NCI-H69 (cell line): ENCODE results near the gene P2RY6.

ENCODE experiments used
- DNase-seq: peaks from one replicate; lab custom pipeline; 2025; lab: John Stamatoyannopoulos, UW

The P2RY6 gene

GRCh38 chr11:73296501-73297230 is 24.5 kb downstream of the P2RY6 start:
- DNase-seq = no peak

- DNase-seq = no peak
Measured at GRCh38 chr11:73297231-73297590, 25.1 kb downstream of the P2RY6 start.

GRCh38 chr11:73297702-73298101 is 25.6 kb downstream of the P2RY6 start:
- no peak for DNase-seq

DNA sequence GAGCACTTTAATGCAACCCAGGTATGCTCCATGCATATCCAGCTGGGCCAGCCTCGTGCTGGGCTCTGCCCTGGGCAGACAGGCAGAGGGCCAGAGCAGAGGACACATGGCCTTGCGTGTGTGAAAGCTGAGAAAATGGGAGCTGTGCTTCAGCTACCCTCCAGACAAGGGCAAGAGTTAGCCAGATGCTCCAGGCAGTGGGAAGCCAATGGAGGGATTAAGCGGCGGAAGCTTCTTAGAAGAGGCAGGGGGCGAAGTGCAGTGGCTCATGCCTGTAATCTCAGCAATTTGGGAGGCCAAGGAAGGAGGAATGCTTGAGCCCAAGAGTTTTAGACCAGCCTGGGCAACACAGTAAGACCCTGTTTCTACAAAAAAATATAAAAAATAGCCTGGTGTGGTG is 26.1 kb downstream of the P2RY6 start:
- DNase-seq = no peak

- no peak for DNase-seq
Measured at GRCh38 chr11:73299751-73300150, 27.6 kb downstream of the P2RY6 start.

DNA sequence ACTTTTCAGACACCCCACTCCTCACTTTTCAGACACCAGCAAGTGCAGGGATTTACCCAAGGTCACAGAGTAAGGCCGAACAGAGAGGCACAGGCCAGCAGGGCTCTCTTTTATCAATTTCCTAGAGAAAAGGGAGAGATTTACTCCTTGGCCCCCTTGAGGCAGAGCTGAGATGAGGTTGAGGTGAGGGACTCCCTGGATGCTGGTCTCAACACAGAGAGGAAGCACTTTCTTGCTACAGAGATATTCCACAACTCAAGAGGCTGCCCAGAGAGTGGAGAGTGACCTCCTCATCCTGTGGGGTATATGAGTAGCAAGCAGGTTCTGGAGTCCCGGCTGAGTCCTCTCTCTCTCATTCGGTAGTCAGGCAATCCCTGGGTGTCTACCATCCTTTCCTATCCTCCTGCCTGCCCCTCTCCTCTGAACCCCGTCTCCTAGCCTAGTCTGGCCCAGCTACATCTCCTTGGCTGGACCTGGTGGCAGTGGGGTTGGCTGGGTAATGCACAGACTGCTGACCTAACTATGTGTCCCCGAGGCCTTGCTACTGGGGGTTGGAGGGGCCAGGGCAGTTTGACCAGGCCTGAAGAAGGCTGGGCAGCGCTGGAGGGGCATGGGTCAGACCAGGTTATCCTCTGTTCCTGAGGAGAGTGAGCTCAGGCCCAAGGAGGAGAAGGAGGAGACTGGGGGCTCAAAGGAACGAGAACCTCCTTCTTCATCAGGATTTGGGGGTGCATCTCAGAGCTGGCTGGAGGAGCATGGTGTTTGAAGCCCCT is 34.1 kb downstream of the P2RY6 start:
- DNase-seq = no peak

- peak; percentile 83 for DNase-seq
Measured at GRCh38 chr11:73306977-73307322, 34.8 kb downstream of the P2RY6 start.

DNA sequence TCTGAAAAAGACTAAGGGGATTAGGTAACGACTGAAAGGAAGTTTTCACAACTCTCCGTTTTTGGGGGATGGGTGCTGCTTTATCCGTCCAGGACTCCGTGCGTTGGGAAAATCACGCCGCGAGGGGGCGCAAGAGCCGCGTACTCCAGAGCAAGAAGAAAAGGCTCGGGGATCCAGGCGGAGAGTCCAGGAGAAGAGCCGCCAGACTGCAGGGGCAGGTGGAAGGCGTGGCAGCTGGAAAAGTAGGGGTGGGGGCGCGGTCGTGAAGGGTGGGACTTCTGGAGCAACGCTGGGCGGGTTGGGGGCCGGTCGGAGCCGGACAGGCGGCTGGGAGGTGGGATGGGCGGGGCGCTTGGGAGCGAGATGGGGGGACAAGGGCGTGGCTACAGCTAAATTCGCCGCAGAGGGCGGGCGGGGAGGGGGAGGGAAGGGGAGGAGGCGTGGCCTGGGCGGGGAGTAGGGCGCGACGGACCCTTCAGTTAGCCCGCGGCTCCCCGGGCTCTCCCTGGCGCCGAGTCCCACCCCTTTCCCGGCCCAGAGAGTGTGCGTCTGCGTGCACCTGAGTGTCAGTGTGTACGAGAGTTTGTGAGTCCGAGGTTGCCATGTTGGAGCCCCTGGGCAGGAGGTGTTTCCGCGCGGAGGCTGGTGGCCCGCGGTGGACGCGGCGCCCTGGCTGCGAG is 35.3 kb downstream of the P2RY6 start:
- peak; percentile 99 for DNase-seq

DNA sequence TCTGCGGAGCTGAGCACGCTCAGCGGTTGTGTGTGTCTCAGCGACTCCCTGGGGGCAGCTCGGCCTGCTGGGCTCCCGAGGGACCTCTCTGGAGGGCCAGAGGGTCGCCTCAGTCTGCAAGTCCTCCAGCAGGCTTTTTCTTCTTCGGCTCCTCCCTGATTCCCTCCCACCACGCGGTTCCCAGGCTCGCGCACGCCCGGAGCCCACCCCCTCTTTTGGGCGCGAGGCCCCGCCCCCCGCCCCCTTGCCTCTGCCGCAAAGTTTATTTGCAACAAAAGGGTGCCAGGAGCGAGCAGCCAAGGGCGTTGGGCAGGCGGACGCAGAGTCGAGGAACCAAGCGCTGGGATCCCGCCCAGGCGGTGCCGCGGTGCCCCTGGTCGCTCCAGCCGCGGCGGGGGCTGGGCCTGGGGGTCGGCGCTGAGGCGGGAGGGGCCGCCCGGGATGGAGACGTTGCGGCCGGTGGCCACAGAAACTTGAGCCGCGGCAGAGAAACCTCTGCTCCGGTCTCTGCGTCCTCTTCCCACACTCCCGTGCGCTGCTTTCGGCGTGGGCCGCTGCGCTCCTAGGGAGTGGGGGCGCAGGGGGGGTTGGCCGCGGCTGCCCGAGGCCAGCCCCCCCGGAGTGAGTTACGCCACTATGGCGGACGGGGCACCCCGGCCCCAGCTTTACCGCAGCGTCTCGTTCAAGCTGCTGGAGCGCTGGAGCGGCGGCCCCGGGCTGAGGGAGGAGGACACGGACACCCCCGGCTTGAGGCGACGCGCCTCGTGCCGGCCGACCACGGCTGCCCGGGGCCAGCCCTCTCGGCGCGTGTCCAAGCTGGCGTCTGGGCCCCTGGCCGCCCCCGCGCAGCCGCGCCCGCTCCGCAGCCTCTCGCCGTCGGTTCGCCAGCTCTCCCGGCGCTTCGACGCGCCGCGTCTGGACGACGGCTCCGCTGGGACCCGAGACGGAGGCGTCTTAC is 36.1 kb downstream of the P2RY6 start, which contains the start of gene ARHGEF17:
ARHGEF17 (plus strand) TSS at position 274 of the 958 bp plus-strand sequence; CDS start at position 637, 363 bp downstream.
- peak; percentile 94 for DNase-seq

DNA sequence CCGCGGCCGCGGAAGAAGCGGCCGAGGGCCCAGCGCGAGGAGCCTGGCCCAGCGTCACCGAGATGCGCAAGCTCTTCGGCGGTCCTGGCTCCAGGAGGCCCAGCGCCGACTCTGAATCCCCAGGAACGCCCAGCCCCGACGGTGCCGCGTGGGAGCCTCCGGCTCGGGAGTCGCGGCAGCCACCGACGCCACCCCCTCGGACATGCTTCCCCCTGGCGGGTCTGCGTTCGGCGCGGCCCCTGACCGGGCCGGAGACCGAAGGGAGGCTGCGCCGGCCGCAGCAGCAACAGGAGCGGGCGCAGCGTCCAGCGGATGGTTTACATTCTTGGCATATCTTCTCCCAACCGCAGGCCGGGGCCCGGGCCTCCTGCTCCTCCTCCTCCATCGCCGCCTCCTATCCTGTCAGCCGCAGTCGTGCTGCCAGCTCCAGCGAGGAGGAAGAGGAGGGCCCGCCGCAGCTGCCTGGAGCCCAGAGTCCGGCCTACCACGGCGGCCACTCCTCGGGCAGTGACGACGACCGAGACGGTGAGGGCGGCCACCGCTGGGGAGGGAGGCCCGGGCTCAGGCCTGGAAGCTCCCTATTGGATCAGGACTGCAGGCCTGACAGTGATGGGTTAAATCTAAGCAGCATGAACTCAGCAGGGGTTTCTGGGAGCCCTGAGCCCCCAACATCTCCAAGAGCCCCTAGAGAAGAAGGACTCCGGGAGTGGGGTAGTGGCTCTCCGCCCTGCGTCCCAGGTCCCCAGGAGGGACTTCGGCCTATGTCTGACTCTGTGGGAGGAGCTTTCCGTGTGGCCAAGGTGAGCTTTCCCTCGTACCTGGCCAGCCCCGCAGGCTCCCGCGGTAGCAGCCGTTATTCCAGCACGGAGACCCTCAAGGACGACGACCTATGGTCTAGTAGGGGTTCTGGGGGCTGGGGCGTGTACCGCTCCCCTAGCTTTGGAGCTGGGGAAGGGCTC is 37.1 kb downstream of the P2RY6 start:
- no peak for DNase-seq

GRCh38 chr11:73310076-73310475 is 37.9 kb downstream of the P2RY6 start:
- no peak for DNase-seq

GRCh38 chr11:73310661-73311393 is 38.7 kb downstream of the P2RY6 start:
- no peak for DNase-seq

- no peak for DNase-seq
Measured at GRCh38 chr11:73311394-73311869, 39.3 kb downstream of the P2RY6 start.

DNA sequence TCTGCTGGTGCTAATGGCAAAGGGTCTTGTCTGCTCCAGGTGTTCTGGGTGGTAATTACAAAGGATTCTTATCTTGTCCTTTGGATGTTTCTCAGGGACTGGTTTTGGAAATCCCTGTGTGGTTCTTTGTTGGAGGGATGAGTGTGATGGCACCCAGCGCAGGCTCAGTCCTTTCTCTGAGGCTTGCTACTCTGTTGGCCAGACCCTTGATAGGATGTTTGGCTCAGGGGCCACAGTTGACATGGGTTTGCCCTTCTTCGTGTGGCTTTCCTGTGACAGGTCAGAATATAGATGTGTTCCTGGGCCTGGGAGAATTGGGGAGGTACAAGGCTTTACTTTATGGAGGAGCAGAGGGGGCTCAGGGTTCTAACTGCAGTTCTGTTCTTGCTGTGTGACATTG is 39.9 kb downstream of the P2RY6 start:
- DNase-seq = no peak

- DNase-seq = no peak
Measured at GRCh38 chr11:73312851-73313327, 40.8 kb downstream of the P2RY6 start.

- no peak for DNase-seq
Measured at GRCh38 chr11:73313652-73314051, 41.5 kb downstream of the P2RY6 start.

DNA sequence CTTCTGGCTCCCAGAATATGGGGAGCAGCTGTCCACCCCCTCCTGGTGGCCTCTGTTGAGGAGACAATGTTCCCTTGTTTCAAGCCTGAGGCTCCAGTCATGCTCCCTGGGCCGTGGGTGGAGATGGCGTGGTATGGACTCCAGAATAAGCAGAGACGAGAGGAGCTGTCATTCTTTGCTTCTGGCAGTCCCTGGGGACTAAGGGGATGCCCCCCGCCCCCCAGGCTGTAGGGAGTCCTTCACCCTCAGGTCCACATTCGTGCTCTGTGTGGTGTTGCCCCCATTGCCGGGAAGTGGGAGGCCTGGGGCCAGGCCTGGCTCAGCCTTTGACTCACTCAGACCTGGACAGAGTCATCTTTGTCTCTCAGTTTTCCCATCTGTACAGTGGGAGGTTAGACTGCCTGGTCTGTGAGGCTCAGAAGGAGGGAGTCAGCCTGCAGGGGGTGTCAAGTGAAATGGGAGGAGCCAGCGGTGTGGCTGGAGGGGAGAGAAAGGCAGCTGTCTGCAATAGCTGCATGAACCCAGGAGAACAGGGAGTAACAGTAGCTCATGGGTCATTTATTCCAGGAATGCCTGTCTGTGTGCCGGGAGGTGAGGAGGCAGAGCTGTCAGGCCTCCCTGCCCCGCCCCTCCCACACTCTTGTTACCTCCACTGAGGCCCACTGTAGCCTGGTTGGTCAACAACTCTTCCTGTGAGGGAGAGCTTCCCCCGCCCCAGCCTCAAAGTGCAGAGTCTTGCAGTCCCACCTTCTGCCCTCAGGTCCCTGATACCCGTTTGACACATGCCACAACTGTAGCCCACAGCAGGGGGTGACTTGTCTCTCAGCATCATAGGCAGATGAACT is 42.2 kb downstream of the P2RY6 start:
- DNase-seq = peak; percentile 44

DNA sequence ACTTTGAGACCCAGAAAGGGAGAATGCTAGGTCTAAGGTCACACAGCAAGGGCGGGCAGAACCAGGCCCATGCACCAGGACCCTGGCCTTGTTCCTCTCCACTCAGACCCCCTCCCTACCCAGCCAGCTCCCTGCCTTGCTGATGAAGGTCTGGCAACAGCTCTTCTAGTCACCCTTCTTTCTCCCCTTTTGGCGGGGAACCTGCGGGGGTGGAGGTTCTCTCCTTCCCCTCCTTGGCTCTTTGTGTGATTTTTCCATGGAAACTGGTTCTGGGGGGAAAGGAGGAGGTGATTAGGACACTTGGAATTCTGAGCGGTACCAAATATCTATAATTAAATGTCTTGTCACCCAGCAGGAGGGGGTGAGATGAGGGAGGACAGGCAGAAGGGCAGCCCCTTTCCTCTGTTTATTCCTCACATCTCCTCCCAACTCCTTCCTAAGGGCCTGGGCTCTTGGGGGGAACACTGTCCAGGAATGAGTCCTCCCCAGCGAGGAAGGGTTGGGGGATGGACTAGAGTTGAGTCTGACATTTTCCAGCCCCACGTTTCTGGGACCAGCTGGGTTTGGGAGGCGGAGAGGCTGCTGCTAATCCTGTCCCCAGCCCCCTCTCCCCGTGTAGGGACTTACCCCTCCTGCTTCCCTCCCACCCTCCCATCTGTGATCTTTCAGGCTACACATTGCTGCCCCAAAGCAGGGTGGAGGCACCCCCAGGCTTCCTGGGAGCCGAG is 43.3 kb downstream of the P2RY6 start:
- DNase-seq = no peak
